Epithelial cell of esophagus (primary cell): ENCODE measurements around the gene ZC3HAV1.
"Not testable (repeated sequence)": the region's sequence is repeated elsewhere in the genome, so short reads cannot be mapped to it uniquely, and the experiment has no call there.

Source experiments
- DNase-seq: peaks from one replicate; pipeline ENCODE4 v3.0.0; 2010; ENCODE audit warnings: low read depth
- H3K4me3 ChIP-seq: 2 replicates; pipeline ENCODE4 v1.5.1; 2011; ENCODE audit warnings: mild to moderate bottlenecking, low read length, control low read depth
- CTCF ChIP-seq: IDR thresholded peaks from 2 replicates; pipeline ENCODE4 v1.5.1; 2011; ENCODE audit warnings: low read depth, mild to moderate bottlenecking, low read length, control low read depth, inconsistent platforms; ENCODE audit not compliant: insufficient read depth; ENCODE audit errors: missing control alignments

ZC3HAV1 gene

DNA sequence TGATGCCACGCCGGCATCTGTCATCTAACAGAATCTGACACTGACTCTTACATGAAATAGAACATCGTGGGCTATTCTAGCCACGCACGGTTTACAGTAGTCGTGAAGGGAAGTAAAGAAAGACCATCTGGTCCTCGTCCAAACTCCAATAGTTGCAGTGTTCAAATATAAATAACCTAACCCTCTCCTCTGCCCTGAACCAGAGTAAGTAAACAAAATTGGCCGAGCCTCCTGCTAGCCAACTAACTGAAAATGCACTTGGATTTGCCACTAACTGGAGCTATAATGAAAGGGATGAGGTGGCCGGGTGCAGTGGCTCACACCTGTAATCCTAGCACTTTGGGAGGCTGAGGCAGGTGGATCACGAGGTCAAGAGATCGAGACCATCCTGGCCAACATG is 44.2 kb downstream of the ZC3HAV1 start:
- no peak overlapping the region for H3K4me3 ChIP-seq
- TF ChIP-seq CTCF: no peak
- DNase-seq: no peak

DNA sequence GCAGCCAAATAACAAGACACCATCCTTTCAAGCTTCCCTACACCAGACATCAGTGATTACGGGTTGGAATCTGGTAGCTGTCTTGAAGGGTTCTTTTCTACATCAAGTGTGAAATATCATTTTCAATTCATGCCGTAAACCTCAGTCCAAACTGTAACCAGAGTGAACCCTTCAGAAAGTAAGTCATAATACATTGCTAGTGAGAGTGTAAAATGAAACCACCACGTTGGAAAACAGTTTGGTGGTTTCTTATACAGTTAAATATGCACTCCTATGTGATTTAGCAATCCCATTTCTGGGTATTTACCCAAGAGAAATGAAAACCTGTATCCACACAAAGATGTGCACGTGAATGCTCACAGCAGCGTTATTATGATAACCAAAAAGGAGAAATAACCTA is 48.1 kb downstream of the ZC3HAV1 start:
- no peak overlapping the region for H3K4me3 ChIP-seq
- no peak for DNase-seq
- TF ChIP-seq CTCF: no peak

DNA sequence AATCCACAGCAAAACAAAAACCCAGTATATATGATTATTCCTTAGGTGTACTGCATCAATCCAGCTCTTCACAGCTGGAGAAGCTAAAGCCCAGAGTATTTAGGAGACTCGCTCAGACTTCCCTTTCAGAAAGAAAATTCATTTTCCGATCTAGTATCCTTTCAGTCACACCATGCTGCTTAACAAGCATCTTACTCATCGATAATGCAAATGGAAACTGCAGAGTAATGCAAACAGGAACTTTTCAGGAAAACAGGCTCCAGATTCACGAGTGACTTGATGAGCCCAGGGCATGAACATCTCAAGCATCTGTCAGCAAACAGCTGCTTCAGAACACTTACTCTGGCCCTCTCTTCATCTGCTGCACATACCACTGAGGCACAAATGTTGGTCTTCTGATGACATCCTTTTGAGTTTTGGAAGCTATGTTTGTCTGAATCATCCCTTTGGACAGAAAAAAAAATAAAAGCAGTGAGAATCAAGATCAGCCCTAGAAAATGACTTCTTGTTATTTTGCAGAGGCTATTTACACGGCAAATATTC is 48.8 kb downstream of the ZC3HAV1 start:
- H3K4me3 ChIP-seq: no peak overlapping the region
- DNase-seq: no peak
- TF ChIP-seq CTCF: no peak

GRCh38 chr7:139059905-139060304 is 49.6 kb downstream of the ZC3HAV1 start:
- DNase-seq: no peak
- TF ChIP-seq CTCF: no peak
- H3K4me3 ChIP-seq: no peak overlapping the region

DNA sequence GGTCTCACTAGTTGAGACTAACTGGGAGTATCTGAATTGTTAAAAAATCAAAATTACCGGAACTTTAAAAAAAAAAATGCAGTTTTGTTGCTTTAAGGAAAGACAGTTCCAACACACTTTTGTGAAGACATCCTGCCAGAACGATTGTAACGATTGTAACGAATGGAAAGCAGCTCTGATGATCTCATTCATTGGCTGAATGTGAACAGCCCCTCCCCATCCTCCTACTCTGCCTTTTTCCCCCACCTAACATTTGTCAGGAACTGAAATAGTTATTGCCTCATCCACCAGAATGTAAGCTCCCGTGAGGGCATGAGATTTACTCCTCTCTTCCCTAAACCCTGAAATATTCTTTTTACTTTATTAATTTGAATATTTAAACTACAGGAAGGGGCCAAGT is 50.6 kb downstream of the ZC3HAV1 start:
- H3K4me3 ChIP-seq: no peak overlapping the region
- TF ChIP-seq CTCF: no peak
- DNase-seq: no peak

GRCh38 chr7:139055674-139056073 is 53.8 kb downstream of the ZC3HAV1 start:
- H3K4me3 ChIP-seq: no peak overlapping the region
- no peak for TF ChIP-seq CTCF

DNA sequence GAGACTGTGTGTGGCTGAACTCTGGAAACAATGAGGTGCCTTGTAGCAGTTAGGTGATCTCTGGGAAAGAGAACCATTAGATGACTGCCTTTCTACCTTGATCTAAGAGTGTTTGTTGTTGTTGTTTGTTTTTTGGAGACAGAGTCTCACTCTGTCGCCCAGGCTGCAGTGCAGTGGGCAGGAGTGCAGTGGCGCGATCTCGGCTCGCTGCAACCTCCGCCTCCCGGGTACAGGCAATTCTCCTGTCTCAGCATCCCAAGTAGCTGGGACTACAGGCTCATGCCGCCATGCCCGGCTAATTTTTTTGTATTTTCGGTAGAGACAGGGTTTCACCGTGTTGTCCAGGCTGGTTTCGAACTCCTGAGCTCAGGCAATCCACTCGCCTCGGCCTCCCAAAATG is 54.9 kb downstream of the ZC3HAV1 start:
- not testable (repeated sequence) for DNase-seq, H3K4me3 ChIP-seq

More at GRCh38 chr7:139055674-139056073, 53.8 kb downstream of the ZC3HAV1 start:
- DNase-seq: no peak

GRCh38 chr7:139054101-139054500 is 55.4 kb downstream of the ZC3HAV1 start:
- DNase-seq: peak; percentile 12
- TF ChIP-seq CTCF: no peak
- H3K4me3 ChIP-seq: no peak overlapping the region
